Islet of Langerhans (tissue), 1 donor: ENCODE data around the gene PEAR1.

Experiments used
- FAIRE-seq: peaks from one replicate; lab custom pipeline; 2011; peaks lifted over from hg19 to GRCh38; lab: Jason Lieb, UNC

The PEAR1 gene

GRCh38 chr1:156860628-156861423, 32.7 kb upstream of the PEAR1 start, which contains the start of gene NTRK1:
TSS of gene NTRK1 (plus strand) at chr1:156860865. CDS start at chr1:156860935, 70 bp downstream.
- FAIRE-seq: no peak

- FAIRE-seq: no peak
Measured at GRCh38 chr1:156862584-156862983, 30.9 kb upstream of the PEAR1 start.

- FAIRE-seq: no peak
Measured at GRCh38 chr1:156862997-156863599, 30.4 kb upstream of the PEAR1 start.

GRCh38 chr1:156863631-156864030, 29.9 kb upstream of the PEAR1 start:
- no peak for FAIRE-seq

- FAIRE-seq: no peak
Measured at GRCh38 chr1:156864796-156865195, 28.7 kb upstream of the PEAR1 start.

- FAIRE-seq: no peak
Measured at GRCh38 chr1:156865258-156865657, 28.3 kb upstream of the PEAR1 start.

GRCh38 chr1:156865865-156866248, 27.7 kb upstream of the PEAR1 start:
- FAIRE-seq: no peak

GRCh38 chr1:156866249-156866909, 27.1 kb upstream of the PEAR1 start:
- no peak for FAIRE-seq

GRCh38 chr1:156868341-156868740, 25.2 kb upstream of the PEAR1 start:
- no peak for FAIRE-seq

- no peak for FAIRE-seq
Measured at GRCh38 chr1:156869455-156869854, 24.1 kb upstream of the PEAR1 start.

GRCh38 chr1:156873659-156874058, 19.9 kb upstream of the PEAR1 start:
- no peak for FAIRE-seq

GRCh38 chr1:156874142-156874541, 19.4 kb upstream of the PEAR1 start:
- no peak for FAIRE-seq

- FAIRE-seq: no peak
Measured at GRCh38 chr1:156874572-156875340, 18.8 kb upstream of the PEAR1 start.

- FAIRE-seq: no peak
Measured at GRCh38 chr1:156875341-156875615, 18.2 kb upstream of the PEAR1 start.

- FAIRE-seq: no peak
Measured at GRCh38 chr1:156876281-156876680, 17.2 kb upstream of the PEAR1 start.

GRCh38 chr1:156877433-156878170, 15.9 kb upstream of the PEAR1 start:
- no peak for FAIRE-seq

GRCh38 chr1:156879876-156880275, 13.6 kb upstream of the PEAR1 start:
- FAIRE-seq: no peak

- FAIRE-seq: no peak
Measured at GRCh38 chr1:156880473-156880872, 13.0 kb upstream of the PEAR1 start.

- FAIRE-seq: no peak
Measured at GRCh38 chr1:156881101-156881500, 12.4 kb upstream of the PEAR1 start.

GRCh38 chr1:156881663-156882062, 11.9 kb upstream of the PEAR1 start:
- no peak for FAIRE-seq

GRCh38 chr1:156882543-156882942, 11.0 kb upstream of the PEAR1 start:
- FAIRE-seq: no peak

- FAIRE-seq: no peak
Measured at GRCh38 chr1:156883919-156884318, 9.6 kb upstream of the PEAR1 start.
